Activated T-helper 1 cell treated with anti-CD3 and anti-CD28 coated beads, Interleukin-12 subunit alpha, Interleukin-12 subunit beta, Interleukin-2, Interleukin-4 antibody, amounts not matched to agents 30 ng/mL and 10 ng/mL and 1 ng/mL, durations not matched to agents 14 hours and 24 hours and 36 hours (primary cell): ENCODE results near the gene GOLGA6B. TPM values are rescaled to one million over a fixed set of nuclear protein-coding genes. Genes with fewer than 3 reads are reported as not detected.

ENCODE experiments used
- total RNA-seq: library from RNA; stranded (reverse); gene quantifications from 2 replicates; pipeline ENCODE4 v1.2.3, GENCODE V29; 2022

GOLGA6B gene
- total RNA-seq, 1 donor from 2014 or later: not detected

Other genes with a start within 250 kb of the GOLGA6B start
- 140 and 144 TPM in 2 replicates for gene ARIH1, start 180.4 kb upstream of the GOLGA6B start, total RNA-seq
- gene HIGD2B, start 31.5 kb downstream of the GOLGA6B start, total RNA-seq: 0.29 TPM in 1 of 2 replicates, not detected in the other
- gene BBS4, start 31.5 kb downstream of the GOLGA6B start, total RNA-seq: 10.0 and 10.3 TPM in 2 replicates
- 94.0 and 101 TPM in 2 replicates for gene ADPGK, start 129.1 kb downstream of the GOLGA6B start, total RNA-seq